Mesenchymal stem cell (in vitro differentiated cells and primary cell): ENCODE results near the gene NINL.

ENCODE experiments used
- DNase-seq: peaks from one replicate; pipeline ENCODE4 v3.0.0-alpha.2; 2013
- H2AFZ ChIP-seq: one replicate; pipeline ENCODE4 v1.6.1; 2013; ENCODE audit warnings: low read depth, mild to moderate bottlenecking, control low read depth, inconsistent platforms, low read length, moderate library complexity
- H2AK5ac ChIP-seq: 2 replicates; pipeline ENCODE4 v1.6.1; 2013; ENCODE audit warnings: low read length, moderate library complexity, mild to moderate bottlenecking, inconsistent platforms; ENCODE audit not compliant: severe bottlenecking
- H2BK120ac ChIP-seq: one replicate; pipeline ENCODE4 v1.6.1; 2013; ENCODE audit warnings: low read depth, mild to moderate bottlenecking, inconsistent platforms, low read length, moderate library complexity
- H2BK12ac ChIP-seq, 2 experiments: one replicate each; pipeline ENCODE4 v1.6.1; 2013; ENCODE audit warnings: inconsistent platforms in 2 of 2, low read length in 2 of 2, mild to moderate bottlenecking in 2 of 2, moderate library complexity in 2 of 2, control low read depth in 1 of 2
- H2BK15ac ChIP-seq: one replicate; pipeline ENCODE4 v1.6.1; 2013; ENCODE audit warnings: mild to moderate bottlenecking, low read depth, inconsistent platforms; ENCODE audit not compliant: poor library complexity, severe bottlenecking
- H2BK5ac ChIP-seq: 2 replicates; pipeline ENCODE4 v1.6.1; 2013; ENCODE audit warnings: low read depth, mild to moderate bottlenecking, low read length, control low read depth, inconsistent platforms; ENCODE audit not compliant: poor library complexity, severe bottlenecking
- H3K14ac ChIP-seq, 2 experiments: one replicate each; pipeline ENCODE4 v1.6.1; 2013; ENCODE audit warnings: inconsistent platforms in 2 of 2, low read length in 2 of 2, control low read depth in 1 of 2, mild to moderate bottlenecking in 1 of 2, moderate library complexity in 1 of 2
- H3K18ac ChIP-seq, 2 experiments: one replicate each; pipeline ENCODE4 v1.6.1; 2013; ENCODE audit warnings: inconsistent platforms in 2 of 2, low read length in 2 of 2, control low read depth in 1 of 2, low read depth in 1 of 2, mild to moderate bottlenecking in 1 of 2
- H3K23ac ChIP-seq, 2 experiments: one replicate each; pipeline ENCODE4 v1.6.1; 2013; ENCODE audit warnings: inconsistent platforms in 2 of 2, low read length in 2 of 2, mild to moderate bottlenecking in 2 of 2, moderate library complexity in 2 of 2, control low read depth in 1 of 2
- H3K27ac ChIP-seq: 2 replicates; pipeline ENCODE4 v1.5.1; 2013; ENCODE audit warnings: mild to moderate bottlenecking, moderate library complexity, low read length, control low read depth, inconsistent platforms; ENCODE audit not compliant: poor library complexity, severe bottlenecking
- H3K27me3 ChIP-seq, 2 experiments: 2 replicates each; pipeline versions ENCODE4 v1.6.1 to v1.7.0; 2013; ENCODE audit warnings: low read length in 2 of 2, mild to moderate bottlenecking in 2 of 2, moderate library complexity in 2 of 2, control low read depth in 1 of 2, inconsistent platforms in 1 of 2; ENCODE audit not compliant: control insufficient read depth in 1 of 2, insufficient read depth in 1 of 2
- H3K36me3 ChIP-seq, 2 experiments: 2 replicates each; pipeline versions ENCODE4 v1.6.1 to v1.7.0; 2013; ENCODE audit warnings: low read length in 2 of 2, control low read depth in 1 of 2, inconsistent platforms in 1 of 2, low read depth in 1 of 2, mild to moderate bottlenecking in 1 of 2; ENCODE audit not compliant: insufficient read depth in 2 of 2, control insufficient read depth in 1 of 2
- H3K4ac ChIP-seq, 2 experiments: one replicate each; pipeline ENCODE4 v1.6.1; 2013; ENCODE audit warnings: inconsistent platforms in 2 of 2, low read length in 2 of 2, mild to moderate bottlenecking in 2 of 2, moderate library complexity in 2 of 2, control low read depth in 1 of 2, low read depth in 1 of 2
- H3K4me1 ChIP-seq: 2 replicates; pipeline ENCODE4 v1.6.1; 2013; ENCODE audit warnings: low read depth, low read length, control low read depth; ENCODE audit not compliant: control insufficient read depth, insufficient read depth
- H3K4me2 ChIP-seq: 2 replicates; pipeline ENCODE4 v1.6.1; 2013; ENCODE audit warnings: low read length, mild to moderate bottlenecking, inconsistent platforms; ENCODE audit not compliant: poor library complexity, severe bottlenecking
- H3K4me3 ChIP-seq, 2 experiments: 2 replicates each; pipeline versions ENCODE4 v1.5.1 to v1.7.0; 2013; ENCODE audit warnings: low read length in 2 of 2, mild to moderate bottlenecking in 2 of 2, control low read depth in 1 of 2, low read depth in 1 of 2; ENCODE audit not compliant: insufficient read depth in 1 of 2
- H3K79me1 ChIP-seq: replicated peaks from 2 replicates; pipeline ENCODE4 v1.6.1; 2013; ENCODE audit warnings: mild to moderate bottlenecking, control low read depth, low read length, inconsistent platforms; ENCODE audit not compliant: poor library complexity, severe bottlenecking
- H3K9ac ChIP-seq: 2 replicates; pipeline ENCODE4 v1.7.0; 2013; ENCODE audit warnings: mild to moderate bottlenecking, low read length, moderate library complexity
- H3K9me3 ChIP-seq: 2 replicates; pipeline ENCODE4 v1.7.0; 2013; ENCODE audit warnings: mild to moderate bottlenecking, low read length; ENCODE audit not compliant: control insufficient read depth
- H4K8ac ChIP-seq: one replicate; pipeline ENCODE4 v1.6.1; 2013; ENCODE audit warnings: inconsistent platforms, mild to moderate bottlenecking, low read length, moderate library complexity
- H4K91ac ChIP-seq: one replicate; pipeline ENCODE4 v1.6.1; 2013; ENCODE audit warnings: mild to moderate bottlenecking, low read length, inconsistent platforms
- WGBS: methylation state at CpG from one replicate; pipeline ENCODE4 v1.1.7; 2013; ENCODE audit warnings: mixed read lengths; 5-methylcytosine and 5-hydroxymethylcytosine counted together

NINL gene

GRCh38 chr20:25408890-25409289 is 176.4 kb downstream of the NINL start:
- Histone ChIP-seq H2AFZ (no peak overlapping the region), H4K91ac (no peak overlapping the region), H3K9ac (peak overlapping the region; percentile 94), H3K23ac (no peak overlapping the region), H2BK15ac (no peak overlapping the region), H3K27me3 (no peaks in the 10 kb centered on the region), H2BK120ac (no peak overlapping the region), H3K14ac (no peak overlapping the region), H3K79me1 (peaks cover 29% of the 10 kb centered on the region), H3K4me2 (no peak overlapping the region), H3K4ac (no peak overlapping the region), H4K8ac (no peak overlapping the region), H2BK12ac (no peak overlapping the region), H3K36me3 (peaks cover 0 to 3% of the 10 kb centered on the region in 2 experiments), H3K4me3 (peak overlapping the region in 1 of 2 experiments; percentile 92), H3K27ac (no peak overlapping the region), H3K18ac (no peak overlapping the region), H3K4me1 (peaks cover 3% of the 10 kb centered on the region), H3K9me3 (no peaks in the 10 kb centered on the region), H2AK5ac (no peak overlapping the region), H2BK5ac (no peak overlapping the region)
- WGBS: 94% methylated on average over 5 of the region's 5 CpGs
- DNase-seq: no peak

GRCh38 chr20:25408170-25408547 is 177.2 kb downstream of the NINL start:
- no peak overlapping the region for H2AK5ac ChIP-seq
- peaks cover 5% of the 10 kb centered on the region for H3K9me3 ChIP-seq
- H2AFZ ChIP-seq: peak overlapping the region; percentile 85
- DNase-seq: peak; percentile 11
- H2BK5ac ChIP-seq: no peak overlapping the region
- 0% methylated on average over 3 of the region's 4 CpGs for WGBS
- H3K4me1 ChIP-seq: peaks cover 3% of the 10 kb centered on the region
- H3K9ac ChIP-seq: peak overlapping the region; percentile 94
- H3K4me2 ChIP-seq: peak overlapping the region; percentile 72
- H3K4me3 ChIP-seq: peak overlapping the region in 1 of 2 experiments; percentile 92
- H3K36me3 ChIP-seq: peaks cover 0 to 3% of the 10 kb centered on the region in 2 experiments
- peaks cover 26% of the 10 kb centered on the region for H3K79me1 ChIP-seq
- H2BK15ac ChIP-seq: no peak overlapping the region
- peak overlapping the region; percentile 26 for H3K27ac ChIP-seq
- no peak overlapping the region for H3K18ac ChIP-seq
- no peak overlapping the region for H3K14ac ChIP-seq
- H4K91ac ChIP-seq: no peak overlapping the region
- no peak overlapping the region for H2BK12ac ChIP-seq
- H2BK120ac ChIP-seq: no peak overlapping the region
- no peaks in the 10 kb centered on the region for H3K27me3 ChIP-seq
- no peak overlapping the region for H3K23ac ChIP-seq
- H4K8ac ChIP-seq: no peak overlapping the region
- H3K4ac ChIP-seq: no peak overlapping the region

- Histone ChIP-seq H3K79me1 (peaks cover 22% of the 10 kb centered on the region), H2AFZ (peak within 1 kb of the TSS; percentile 85), H4K8ac (peak within 1 kb of the TSS; percentile 69), H3K9ac (peak within 1 kb of the TSS; percentile 94), H3K36me3 (peaks cover 0 to 3% of the 10 kb centered on the region in 2 experiments), H2AK5ac (no peak within 1 kb of the TSS), H3K4me3 (peak within 1 kb of the TSS; percentile 83 to 92), H3K27me3 (no peaks in the 10 kb centered on the region), H3K18ac (peak within 1 kb of the TSS; percentile 64 to 65), H2BK5ac (no peak within 1 kb of the TSS), H3K9me3 (peaks cover 10% of the 10 kb centered on the region), H4K91ac (no peak within 1 kb of the TSS), H3K27ac (peak within 1 kb of the TSS; percentile 26), H2BK120ac (peak within 1 kb of the TSS; percentile 34), H3K4ac (peak within 1 kb of the TSS in 1 of 2 experiments; percentile 65), H3K14ac (peak within 1 kb of the TSS in 1 of 2 experiments; percentile 35), H3K4me1 (peaks cover 3% of the 10 kb centered on the region), H2BK12ac (no peak within 1 kb of the TSS), H2BK15ac (peak within 1 kb of the TSS; percentile 12), H3K4me2 (peak within 1 kb of the TSS; percentile 72), H3K23ac (no peak within 1 kb of the TSS)
- peak; percentile 89 for DNase-seq
- WGBS: 3% methylated on average over 56 of the region's 56 CpGs
Measured at GRCh38 chr20:25407311-25408169, 177.8 kb downstream of the NINL start, which contains the start of gene GINS1. Gene GINS1, plus strand, starts transcription at chr20:25407673. Its CDS starts 148 bp downstream, at chr20:25407821.
